ENCODE results near the gene PRR23E. TPM values are rescaled to one million over a fixed set of nuclear protein-coding genes. Genes with fewer than 3 reads are reported as not detected.

Gene PRR23E
- total RNA-seq, 2 experiments from 2014 or later, result not detected

DNA sequence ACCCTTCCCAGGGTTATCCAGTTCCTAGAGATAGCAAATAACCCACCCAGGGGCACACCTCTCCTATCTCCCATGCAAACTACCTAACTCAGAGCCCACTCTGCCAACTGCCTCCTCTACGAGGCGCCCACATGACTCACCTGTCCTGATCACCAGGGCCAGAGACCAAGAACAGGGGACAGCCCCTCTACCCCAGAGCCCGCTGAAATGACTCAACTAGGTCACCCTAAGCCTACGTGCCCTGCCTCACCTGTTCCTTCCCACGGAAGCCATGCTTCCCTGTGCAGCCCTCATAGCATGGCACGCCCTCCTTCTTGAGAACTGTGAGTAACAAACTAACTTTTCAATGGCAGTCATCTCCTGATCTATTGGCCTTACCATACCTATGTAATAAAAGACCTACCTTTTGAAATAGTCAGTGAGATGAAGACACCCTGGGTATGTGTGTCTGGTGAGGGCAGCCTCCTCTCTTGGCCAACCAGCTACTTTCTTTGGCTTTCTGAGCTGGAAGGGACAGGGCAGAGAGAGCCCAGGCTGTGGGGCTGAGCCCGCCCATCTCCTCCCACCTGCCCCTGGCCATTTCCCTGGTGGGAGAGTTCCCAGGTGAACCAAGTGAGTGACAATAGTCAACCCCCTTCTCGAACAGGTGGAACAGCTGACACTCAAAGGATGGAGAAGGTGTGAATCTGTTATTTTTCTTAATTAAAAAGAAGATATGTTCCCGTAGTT, 25.5 kb upstream of the PRR23E start:
- CTCF ChIA-PET, result no interaction called here
- intact Hi-C loops (cut with micrococcal nuclease), result no loop called here
- no peak for DNase-seq
- H3K36me3 Mint-ChIP-seq (ENCODE audit: low read depth), result no peaks in the 10 kb centered on the region
- H3K4me3 Mint-ChIP-seq, result no peak overlapping the region
- no peaks in the 10 kb centered on the region for H3K9me3 Mint-ChIP-seq
- H3K27ac Mint-ChIP-seq, result no peak overlapping the region
- peaks cover 21% of the 10 kb centered on the region for H3K27me3 Mint-ChIP-seq (ENCODE audit: low read depth)
- H3K4me1 Mint-ChIP-seq (ENCODE audit: low read depth), result no peaks in the 10 kb centered on the region

DNA sequence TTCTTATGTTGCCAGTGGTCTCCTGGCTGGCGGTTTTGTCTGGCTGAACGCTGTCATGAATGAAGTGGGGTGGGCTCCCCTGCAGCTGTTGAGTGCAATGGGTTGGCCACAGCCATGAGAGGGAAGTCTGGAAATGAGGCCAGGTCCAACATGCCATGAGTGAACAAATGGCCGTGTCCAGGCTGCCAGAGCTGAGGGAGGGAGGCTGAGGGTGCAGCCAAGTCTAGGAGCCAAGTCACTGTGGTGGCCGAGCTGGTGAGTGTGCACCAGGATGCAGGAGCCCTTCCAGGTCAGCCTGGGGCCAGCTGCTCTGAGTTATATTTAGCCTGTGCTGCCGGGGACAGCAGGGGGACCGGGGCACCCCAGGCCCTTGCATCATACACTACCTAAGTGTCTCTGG, 24.7 kb upstream of the PRR23E start:
- DNase-seq, result no peak

DNA sequence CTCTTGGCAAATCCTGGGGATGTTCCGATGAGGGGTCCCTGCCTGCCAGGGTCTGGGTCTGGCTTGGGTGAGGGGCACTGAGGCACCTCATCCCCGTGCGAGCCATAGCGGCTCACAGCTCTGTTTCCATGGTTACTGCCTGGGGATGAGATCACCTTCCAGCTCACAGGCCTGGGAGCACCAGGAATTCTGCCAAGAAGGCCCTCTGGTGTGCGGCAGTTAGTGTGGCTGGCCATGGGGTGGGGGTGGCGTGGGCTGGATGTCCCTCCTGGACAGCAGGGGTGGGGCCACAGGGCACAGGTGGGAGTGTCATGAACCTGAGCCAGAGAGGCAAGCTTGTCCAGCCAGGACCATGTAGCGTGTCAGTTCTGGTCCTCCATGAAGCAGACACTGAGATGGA, 22.1 kb upstream of the PRR23E start:
- H3K4me1 Mint-ChIP-seq (ENCODE audit: low read depth), result no peaks in the 10 kb centered on the region
- no peak overlapping the region for H3K4me3 Mint-ChIP-seq
- no peaks in the 10 kb centered on the region for H3K9me3 Mint-ChIP-seq
- no peaks in the 10 kb centered on the region for H3K36me3 Mint-ChIP-seq (ENCODE audit: low read depth)
- DNase-seq, result no peak
- CTCF ChIA-PET, result no interaction called here
- H3K27me3 Mint-ChIP-seq (ENCODE audit: low read depth), result peaks cover 29% of the 10 kb centered on the region
- no peak overlapping the region for H3K27ac Mint-ChIP-seq
- intact Hi-C loops (cut with micrococcal nuclease), result no loop called here

More for the DNA sequence above, 24.7 kb upstream of the PRR23E start:
- Mint-ChIP-seq H3K27ac (no peak overlapping the region), H3K4me1 (ENCODE audit: low read depth) (no peaks in the 10 kb centered on the region), H3K9me3 (no peaks in the 10 kb centered on the region), H3K36me3 (ENCODE audit: low read depth) (no peaks in the 10 kb centered on the region), H3K27me3 (ENCODE audit: low read depth) (peaks cover 27% of the 10 kb centered on the region), H3K4me3 (no peak overlapping the region)
- intact Hi-C loops (cut with micrococcal nuclease), result no loop called here
- CTCF ChIA-PET, result no interaction called here

DNA sequence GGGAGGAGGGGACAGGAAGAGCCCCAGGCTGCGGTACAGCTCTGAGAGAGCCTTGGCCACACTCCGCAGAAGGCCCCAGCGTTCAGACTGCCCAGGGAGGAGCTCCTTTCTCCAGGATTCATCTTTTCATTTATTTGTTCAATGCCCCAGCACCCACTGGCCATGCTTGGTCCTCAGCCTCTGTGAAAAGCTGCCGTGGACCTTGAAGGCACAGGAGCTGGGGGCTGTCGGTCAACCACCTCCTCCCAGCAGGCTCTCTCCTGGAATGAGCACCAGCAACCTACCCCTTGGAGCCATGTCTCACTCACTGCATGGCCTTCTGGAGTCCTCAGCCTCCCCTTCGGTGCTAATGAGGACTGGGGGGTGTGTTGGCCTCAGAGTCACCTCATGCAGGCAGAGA, 21.6 kb upstream of the PRR23E start:
- intact Hi-C loops (cut with micrococcal nuclease), result no loop called here
- no peaks in the 10 kb centered on the region for H3K4me1 Mint-ChIP-seq (ENCODE audit: low read depth)
- H3K9me3 Mint-ChIP-seq, result no peaks in the 10 kb centered on the region
- no peak overlapping the region for H3K27ac Mint-ChIP-seq
- H3K27me3 Mint-ChIP-seq (ENCODE audit: low read depth), result peaks cover 27% of the 10 kb centered on the region
- no peak overlapping the region for H3K4me3 Mint-ChIP-seq
- CTCF ChIA-PET, result no interaction called here
- H3K36me3 Mint-ChIP-seq (ENCODE audit: low read depth), result no peaks in the 10 kb centered on the region
- no peak for DNase-seq

DNA sequence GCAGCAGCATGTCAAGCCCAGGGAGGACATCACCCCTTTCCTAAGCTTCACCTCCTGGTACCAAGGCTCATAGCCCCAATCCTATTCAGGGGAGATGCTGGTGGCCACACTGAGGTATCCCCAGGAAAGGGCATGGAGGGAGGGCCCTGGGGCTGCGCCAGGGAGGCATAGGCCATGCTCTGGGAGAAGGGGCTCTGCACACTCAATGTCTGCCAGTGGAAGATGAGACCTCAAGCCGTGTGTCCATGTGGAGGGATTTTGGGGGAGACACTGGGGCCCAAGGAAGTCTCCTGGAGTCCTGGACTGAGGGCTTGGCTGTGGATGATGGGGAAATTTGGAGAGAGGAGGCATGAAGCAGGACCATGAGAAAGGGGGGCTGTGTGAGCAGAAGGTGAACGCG, 21.2 kb upstream of the PRR23E start:
- Mint-ChIP-seq H3K4me1 (ENCODE audit: low read depth) (no peaks in the 10 kb centered on the region), H3K4me3 (no peak overlapping the region), H3K27ac (no peak overlapping the region), H3K36me3 (ENCODE audit: low read depth) (no peaks in the 10 kb centered on the region), H3K27me3 (ENCODE audit: low read depth) (peaks cover 27% of the 10 kb centered on the region), H3K9me3 (no peaks in the 10 kb centered on the region)
- CTCF ChIA-PET, result no interaction called here
- DNase-seq, result no peak
- intact Hi-C loops (cut with micrococcal nuclease), result no loop called here

DNA sequence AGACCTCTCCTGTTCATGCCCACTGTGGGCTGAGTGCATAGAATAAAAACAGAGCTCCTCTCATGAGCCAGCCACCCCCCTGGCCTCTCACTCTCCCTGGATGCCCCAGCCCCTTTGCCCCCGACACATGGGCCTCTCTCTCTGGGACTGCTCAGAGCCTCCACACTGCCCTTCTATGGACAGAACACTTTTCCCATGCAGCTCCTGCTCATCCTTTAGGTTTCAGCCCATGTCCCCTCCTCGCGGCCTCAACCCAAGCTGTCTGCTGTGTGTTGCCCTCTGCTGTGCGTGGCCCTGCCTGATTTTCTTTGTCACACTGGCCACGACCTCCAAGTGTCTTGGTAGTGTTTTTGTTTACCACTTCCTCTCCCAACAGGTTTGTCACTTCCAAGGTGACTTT, 20.7 kb upstream of the PRR23E start:
- Mint-ChIP-seq H3K27ac (no peak overlapping the region), H3K36me3 (ENCODE audit: low read depth) (no peaks in the 10 kb centered on the region), H3K4me1 (ENCODE audit: low read depth) (no peaks in the 10 kb centered on the region), H3K9me3 (no peaks in the 10 kb centered on the region), H3K4me3 (no peak overlapping the region), H3K27me3 (ENCODE audit: low read depth) (peaks cover 25% of the 10 kb centered on the region)
- no peak for DNase-seq
- CTCF ChIA-PET, result no interaction called here
- intact Hi-C loops (cut with micrococcal nuclease), result no loop called here

DNA sequence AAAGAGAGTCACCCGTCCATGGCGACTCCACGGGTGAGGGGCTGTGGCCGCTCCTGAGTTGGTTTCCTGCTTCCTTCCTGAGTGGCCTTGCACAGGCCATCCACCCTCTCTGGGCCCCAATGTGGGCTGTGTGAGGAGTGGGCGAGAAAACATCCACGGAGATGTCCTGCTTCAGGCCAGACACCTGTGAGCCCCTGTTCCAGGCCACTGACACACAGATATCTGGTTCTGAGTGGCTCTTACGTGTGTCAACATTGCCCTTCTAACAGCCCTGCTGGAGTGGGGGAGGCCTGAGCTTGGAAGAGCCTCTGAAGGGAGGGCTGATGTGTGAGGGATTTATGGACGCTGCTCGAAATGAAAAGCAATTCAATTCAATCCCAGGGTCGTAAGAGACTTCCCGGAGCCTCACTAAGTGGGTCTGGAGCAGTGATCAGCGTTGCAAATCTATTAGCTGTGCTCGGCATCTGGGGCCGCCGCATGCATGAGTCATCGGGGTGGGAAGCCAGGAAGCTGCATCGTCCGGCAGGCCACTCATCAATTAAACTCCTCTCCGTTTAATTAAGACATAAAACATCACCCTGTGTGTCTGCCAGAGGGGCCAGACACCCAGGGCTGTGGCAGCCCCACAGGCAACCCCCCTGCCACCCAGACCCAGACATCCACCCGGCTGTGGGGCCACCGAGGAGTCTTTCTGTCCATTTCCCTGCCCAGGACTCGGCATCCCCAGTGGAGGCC, 20.0 kb upstream of the PRR23E start:
- no peak for DNase-seq
- Mint-ChIP-seq H3K27ac (no peak overlapping the region), H3K9me3 (no peaks in the 10 kb centered on the region), H3K36me3 (ENCODE audit: low read depth) (no peaks in the 10 kb centered on the region), H3K4me1 (ENCODE audit: low read depth) (no peaks in the 10 kb centered on the region), H3K4me3 (no peak overlapping the region), H3K27me3 (ENCODE audit: low read depth) (peaks cover 24% of the 10 kb centered on the region)
- intact Hi-C loops (cut with micrococcal nuclease), result no loop called here
- CTCF ChIA-PET, result no interaction called here

DNA sequence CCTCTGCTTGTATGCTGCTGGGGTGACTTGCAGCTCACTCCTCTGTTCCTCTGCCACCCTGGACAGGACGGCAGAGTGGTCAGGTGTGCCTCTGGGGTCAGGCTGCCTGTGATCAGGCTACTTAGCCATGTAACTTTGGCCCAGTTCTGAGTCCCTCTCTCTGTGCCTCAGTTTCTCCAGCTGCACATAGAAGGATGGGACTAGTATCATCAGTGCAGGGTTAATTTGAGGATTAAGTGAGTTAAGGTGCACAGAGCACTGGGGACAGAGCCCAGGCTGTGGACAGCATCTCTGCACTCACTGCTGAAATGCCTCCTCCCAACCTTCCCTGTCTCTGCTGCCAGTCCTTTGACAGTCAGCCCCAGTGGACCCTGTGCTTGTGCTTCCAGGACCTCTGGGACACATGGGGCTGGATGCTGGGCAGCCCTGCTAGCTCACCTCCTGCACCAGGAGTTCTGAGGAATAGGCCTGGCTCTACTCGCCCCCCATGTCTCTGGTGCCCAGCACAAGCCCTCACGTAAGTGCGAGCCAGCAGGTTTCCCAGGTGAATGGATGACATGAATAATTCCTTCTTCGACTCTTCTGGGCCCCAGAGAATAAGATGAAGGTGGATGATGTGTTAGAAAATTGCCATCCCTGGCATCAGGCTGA, 19.3 kb upstream of the PRR23E start:
- Mint-ChIP-seq H3K36me3 (ENCODE audit: low read depth) (no peaks in the 10 kb centered on the region), H3K4me1 (ENCODE audit: low read depth) (no peaks in the 10 kb centered on the region), H3K9me3 (no peaks in the 10 kb centered on the region), H3K27me3 (ENCODE audit: low read depth) (peaks cover 21% of the 10 kb centered on the region), H3K4me3 (no peak overlapping the region), H3K27ac (no peak overlapping the region)
- CTCF ChIA-PET, result no interaction called here
- DNase-seq, result no peak
- intact Hi-C loops (cut with micrococcal nuclease), result no loop called here

DNA sequence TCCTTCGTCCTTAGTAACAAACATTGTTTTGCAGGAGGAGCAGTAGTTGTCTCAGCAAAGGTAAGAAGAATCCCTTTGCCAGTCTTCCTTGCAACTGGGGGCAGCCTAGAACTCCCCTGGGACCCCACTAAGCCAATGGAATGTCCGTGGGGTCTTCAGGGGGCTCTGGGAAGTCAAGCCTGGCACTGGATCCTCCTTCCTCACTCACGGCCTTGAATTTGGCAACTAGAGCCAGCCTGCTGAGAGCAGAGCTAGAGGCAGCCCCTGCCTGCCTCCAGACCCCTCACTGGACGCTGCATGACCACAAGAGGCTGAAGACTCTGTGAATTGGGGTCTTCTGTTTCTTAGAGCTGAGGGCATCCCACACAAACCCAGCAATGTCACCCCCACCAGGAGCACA, 18.6 kb upstream of the PRR23E start:
- Mint-ChIP-seq H3K36me3 (ENCODE audit: low read depth) (no peaks in the 10 kb centered on the region), H3K4me1 (ENCODE audit: low read depth) (no peaks in the 10 kb centered on the region), H3K27ac (no peak overlapping the region), H3K27me3 (ENCODE audit: low read depth) (peaks cover 21% of the 10 kb centered on the region), H3K4me3 (no peak overlapping the region), H3K9me3 (no peaks in the 10 kb centered on the region)
- CTCF ChIA-PET, result no interaction called here
- intact Hi-C loops (cut with micrococcal nuclease), result no loop called here
- no peak for DNase-seq

DNA sequence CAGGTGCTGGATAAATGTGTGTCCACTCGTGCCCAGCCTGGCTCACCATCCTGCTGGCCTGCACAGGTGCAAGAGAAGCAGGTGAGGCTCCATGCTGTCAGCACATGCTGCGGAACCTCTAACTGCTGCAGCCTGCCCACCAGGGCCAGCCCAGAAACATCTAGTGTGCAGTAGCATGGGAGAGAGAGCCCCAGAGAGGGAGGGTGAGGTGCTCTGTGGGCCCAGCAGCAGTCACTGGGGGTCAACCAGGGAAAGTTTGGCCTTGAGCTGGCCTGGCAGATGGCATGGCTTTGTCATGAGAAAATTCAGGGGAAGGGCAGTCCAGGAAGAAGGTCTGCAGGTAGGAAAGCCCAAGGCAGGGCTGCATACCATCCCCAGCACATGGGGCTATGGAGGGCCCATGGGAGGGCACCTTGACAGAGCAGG, 18.2 kb upstream of the PRR23E start:
- H3K27me3 Mint-ChIP-seq (ENCODE audit: low read depth), result peaks cover 19% of the 10 kb centered on the region
- no peaks in the 10 kb centered on the region for H3K4me1 Mint-ChIP-seq (ENCODE audit: low read depth)
- no peak for DNase-seq
- no peaks in the 10 kb centered on the region for H3K9me3 Mint-ChIP-seq
- no peak overlapping the region for H3K27ac Mint-ChIP-seq
- CTCF ChIA-PET, result no interaction called here
- no peaks in the 10 kb centered on the region for H3K36me3 Mint-ChIP-seq (ENCODE audit: low read depth)
- H3K4me3 Mint-ChIP-seq, result no peak overlapping the region
- intact Hi-C loops (cut with micrococcal nuclease), result no loop called here

DNA sequence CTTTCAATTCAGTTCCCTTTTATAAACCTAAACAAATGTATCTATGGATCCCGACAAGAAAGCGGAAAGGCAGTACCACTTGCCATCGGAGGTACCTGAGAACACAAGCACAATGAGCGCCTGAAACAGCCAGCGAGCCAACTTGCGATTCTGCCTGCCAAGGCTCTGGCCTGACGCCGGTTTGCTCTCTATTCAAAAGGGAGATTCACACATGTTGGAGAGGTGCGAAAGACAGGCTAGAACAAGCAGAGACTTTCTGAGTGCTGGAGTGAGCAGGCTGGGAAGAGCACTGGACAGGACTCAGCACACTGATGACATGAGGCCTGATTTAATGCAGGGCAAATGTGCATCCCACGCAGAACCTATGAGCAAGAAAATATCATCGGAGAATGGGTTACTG, 17.7 kb upstream of the PRR23E start:
- H3K27ac Mint-ChIP-seq, result no peak overlapping the region
- CTCF ChIA-PET, result no interaction called here
- no peaks in the 10 kb centered on the region for H3K9me3 Mint-ChIP-seq
- intact Hi-C loops (cut with micrococcal nuclease), result no loop called here
- no peaks in the 10 kb centered on the region for H3K4me1 Mint-ChIP-seq (ENCODE audit: low read depth)
- no peak overlapping the region for H3K4me3 Mint-ChIP-seq
- no peaks in the 10 kb centered on the region for H3K36me3 Mint-ChIP-seq (ENCODE audit: low read depth)
- H3K27me3 Mint-ChIP-seq (ENCODE audit: low read depth), result peaks cover 19% of the 10 kb centered on the region
- no peak for DNase-seq

DNA sequence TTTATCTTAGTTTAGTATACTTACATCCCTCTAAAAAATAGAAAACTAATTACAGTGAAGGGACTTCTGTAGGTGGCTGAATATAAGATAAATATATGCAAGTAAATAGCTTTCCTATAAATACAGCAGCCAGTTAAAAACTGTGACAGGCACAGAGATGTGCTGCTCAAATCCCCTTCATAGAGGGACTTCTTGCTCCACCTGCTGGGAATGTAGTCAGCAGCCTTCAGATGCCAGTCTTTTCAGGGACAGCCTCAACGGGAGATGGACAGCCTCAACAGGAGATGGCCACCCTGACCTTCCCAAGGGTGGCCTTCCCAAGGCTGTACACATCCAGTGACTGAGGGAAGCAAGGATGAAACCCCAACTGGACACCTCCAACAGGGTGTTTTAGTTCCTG, 15.7 kb upstream of the PRR23E start:
- Mint-ChIP-seq H3K27me3 (ENCODE audit: low read depth) (peaks cover 11% of the 10 kb centered on the region), H3K4me1 (ENCODE audit: low read depth) (no peaks in the 10 kb centered on the region), H3K4me3 (no peak overlapping the region), H3K27ac (no peak overlapping the region), H3K9me3 (no peaks in the 10 kb centered on the region), H3K36me3 (ENCODE audit: low read depth) (no peaks in the 10 kb centered on the region)
- CTCF ChIA-PET, result no interaction called here
- intact Hi-C loops (cut with micrococcal nuclease), result no loop called here
- DNase-seq, result no peak

DNA sequence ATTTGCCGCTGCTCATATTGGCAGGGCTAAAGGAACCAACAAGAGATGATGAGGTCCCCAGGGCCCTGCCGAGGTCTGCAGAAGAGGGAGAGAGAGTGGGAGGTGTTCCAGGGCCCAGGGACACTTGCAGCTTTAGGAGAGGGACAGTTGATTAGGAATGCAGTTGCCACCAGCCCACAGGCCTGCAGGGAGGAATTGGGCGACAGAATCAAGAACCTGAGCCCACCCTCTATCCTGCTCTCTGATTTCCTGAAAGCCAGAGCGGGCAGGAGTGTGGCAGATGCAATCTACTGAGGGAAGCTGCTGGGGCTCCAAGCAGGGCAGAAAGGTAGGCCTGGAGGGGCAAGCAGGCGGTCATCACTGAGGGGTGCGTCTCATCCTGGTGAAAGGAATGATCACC, 12.1 kb upstream of the PRR23E start:
- no peaks in the 10 kb centered on the region for H3K4me1 Mint-ChIP-seq (ENCODE audit: low read depth)
- H3K27me3 Mint-ChIP-seq (ENCODE audit: low read depth), result no peaks in the 10 kb centered on the region
- H3K4me3 Mint-ChIP-seq, result no peak overlapping the region
- DNase-seq, result no peak
- H3K27ac Mint-ChIP-seq, result no peak overlapping the region
- CTCF ChIA-PET, result interaction anchor here (1.0 kb wide), 1 partner anchor 45 kb away, joined by 4 read pairs; no protein-coding TSS in a partner anchor
- intact Hi-C loops (cut with micrococcal nuclease), result no loop called here
- no peaks in the 10 kb centered on the region for H3K9me3 Mint-ChIP-seq
- H3K36me3 Mint-ChIP-seq (ENCODE audit: low read depth), result no peaks in the 10 kb centered on the region

Data from activated naive CD4-positive, alpha-beta T cell treated with anti-CD3 and anti-CD28 coated beads for 36 hours (primary cell).